GM23338 (cell line): ENCODE data around the gene ZNF214. TPM values are rescaled to one million over a fixed set of nuclear protein-coding genes. Genes with fewer than 3 reads are reported as not detected.
"Not testable (repeated sequence)": the region's sequence is repeated elsewhere in the genome, so short reads cannot be mapped to it uniquely, and the experiment has no call there.

ENCODE experiments used
- ATAC-seq: fragments of 200-7000 bp; cut with Tn5 transposase; 3 replicates; pipeline ENCODE4 v1.9.1; 2020
- DNase-seq: peaks from one replicate; pipeline ENCODE4 v3.0.0-alpha.2; 2015; ENCODE audit warnings: low spot score
- H2AFZ ChIP-seq: fragments of 200-600 bp; sonication (generic); 2 replicates; pipeline ENCODE4 v1.8.0; 2016; ENCODE audit warnings: antibody characterized with exemption, mild to moderate bottlenecking, moderate library complexity
- H3F3A ChIP-seq: fragments of 200-600 bp; sonication (generic); replicated peaks from 2 replicates; pipeline ENCODE4 v1.8.0; 2017; ENCODE audit warnings: antibody characterized with exemption, mixed run types, low read depth
- H3K27ac ChIP-seq: fragments of 200-600 bp; sonication (generic); 2 replicates; pipeline ENCODE4 v1.6.1; 2016; ENCODE audit warnings: low read depth
- H3K27me3 ChIP-seq: fragments of 200-600 bp; sonication (generic); 2 replicates; pipeline ENCODE4 v1.8.0; 2016; ENCODE audit warnings: mild to moderate bottlenecking, mixed run types, moderate library complexity; ENCODE audit not compliant: insufficient read depth
- H3K36me3 ChIP-seq: fragments of 200-600 bp; sonication (generic); 2 replicates; pipeline ENCODE4 v1.8.0; 2016; ENCODE audit warnings: mild to moderate bottlenecking; ENCODE audit not compliant: insufficient read depth
- H3K4me1 ChIP-seq: fragments of 200-600 bp; sonication (generic); 2 replicates; pipeline ENCODE4 v1.8.0; 2016; ENCODE audit warnings: mild to moderate bottlenecking, moderate library complexity; ENCODE audit not compliant: insufficient read depth
- H3K4me2 ChIP-seq: fragments of 200-600 bp; sonication (generic); 2 replicates; pipeline ENCODE4 v1.7.1; 2017; ENCODE audit warnings: mixed run types
- H3K4me3 ChIP-seq: fragments of 200-600 bp; sonication (generic); 2 replicates; pipeline ENCODE4 v1.6.1; 2016; ENCODE audit warnings: mixed run types
- H3K79me2 ChIP-seq: fragments of 200-600 bp; sonication (generic); replicated peaks from 2 replicates; pipeline ENCODE4 v1.8.0; 2017; ENCODE audit warnings: mild to moderate bottlenecking; ENCODE audit not compliant: insufficient read depth
- H3K9me2 ChIP-seq: fragments of 200-600 bp; sonication (generic); 2 replicates; pipeline ENCODE4 v1.8.0; 2017; ENCODE audit not compliant: insufficient read depth
- H4K20me1 ChIP-seq: fragments of 200-600 bp; sonication (generic); replicated peaks from 2 replicates; pipeline ENCODE4 v1.8.0; 2017; ENCODE audit warnings: mild to moderate bottlenecking; ENCODE audit not compliant: insufficient read depth
- H3K27ac Mint-ChIP-seq: 2 replicates; pipeline ENCODE4 v1.8.0; 2020; ENCODE audit warnings: inconsistent platforms, mild to moderate bottlenecking, moderate library complexity, mixed read lengths
- H3K27me3 Mint-ChIP-seq: 3 replicates; pipeline ENCODE4 v1.8.0; 2022; ENCODE audit warnings: low read depth, mild to moderate bottlenecking, moderate library complexity, mixed read lengths, inconsistent platforms; ENCODE audit not compliant: insufficient read depth, poor library complexity
- H3K36me3 Mint-ChIP-seq: 3 replicates; pipeline ENCODE4 v1.8.0; 2021; ENCODE audit warnings: low read depth, mild to moderate bottlenecking, inconsistent platforms, moderate library complexity, mixed read lengths
- H3K4me1 Mint-ChIP-seq: 3 replicates; pipeline ENCODE4 v1.8.0; 2020; ENCODE audit warnings: mild to moderate bottlenecking, inconsistent platforms, mixed read lengths
- H3K4me3 Mint-ChIP-seq: 3 replicates; pipeline ENCODE4 v1.8.0; 2021; ENCODE audit warnings: moderate library complexity, mild to moderate bottlenecking, inconsistent platforms, mixed read lengths
- H3K9me3 Mint-ChIP-seq: 3 replicates; pipeline ENCODE4 v1.8.0; 2020; ENCODE audit warnings: moderate library complexity, mild to moderate bottlenecking, inconsistent platforms, mixed read lengths
- polyA plus RNA-seq: library from polyadenylated mRNA; unstranded; fragments of >200 nt; fragmentation: Nextera tagmentation; extraction: Ambion mirVana; gene quantifications from 2 replicates; pipeline ENCODE4 v1.2.1, GENCODE V29; 2016
- total RNA-seq: library from RNA; depleted of rRNA; stranded (reverse); fragments of >200 nt; shearing (Covaris generic); gene quantifications from 2 replicates; pipeline ENCODE4 v1.2.3, GENCODE V29; 2014; rRNA removed
- TF ChIP-seq, protein P1 (sequence below): fragments of 250-450 bp; sonication (Bioruptor Pico); IDR thresholded peaks from 2 replicates; pipeline ENCODE4 v1.5.0; 2020; ENCODE audit warnings: mild to moderate bottlenecking, moderate library complexity

The ZNF214 gene
- total and polyA plus RNA-seq, 2 experiments from 2014 or later = 2.4 to 4.3 TPM

DNA sequence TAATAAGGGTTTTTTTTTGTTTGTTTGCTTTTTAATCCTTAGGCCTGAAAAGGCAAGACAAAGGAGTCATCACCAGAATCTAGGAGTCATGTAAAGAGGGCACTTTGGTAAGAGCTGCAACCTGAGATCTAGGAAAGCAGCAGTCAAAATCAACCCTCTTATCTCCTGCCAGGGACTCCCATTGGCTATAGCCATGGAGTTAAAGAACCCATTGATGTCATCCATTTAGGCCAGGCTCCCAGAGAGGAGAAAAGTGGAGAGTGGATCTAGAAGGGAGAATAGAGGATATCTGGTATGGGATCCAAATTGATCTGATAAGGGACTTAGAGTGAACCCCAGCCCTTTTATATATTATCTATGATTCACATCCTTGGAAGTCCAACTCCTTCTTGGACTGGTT lies 58.0 kb downstream of the ZNF214 start (continued):
- TF ChIP-seq, protein P1, sequence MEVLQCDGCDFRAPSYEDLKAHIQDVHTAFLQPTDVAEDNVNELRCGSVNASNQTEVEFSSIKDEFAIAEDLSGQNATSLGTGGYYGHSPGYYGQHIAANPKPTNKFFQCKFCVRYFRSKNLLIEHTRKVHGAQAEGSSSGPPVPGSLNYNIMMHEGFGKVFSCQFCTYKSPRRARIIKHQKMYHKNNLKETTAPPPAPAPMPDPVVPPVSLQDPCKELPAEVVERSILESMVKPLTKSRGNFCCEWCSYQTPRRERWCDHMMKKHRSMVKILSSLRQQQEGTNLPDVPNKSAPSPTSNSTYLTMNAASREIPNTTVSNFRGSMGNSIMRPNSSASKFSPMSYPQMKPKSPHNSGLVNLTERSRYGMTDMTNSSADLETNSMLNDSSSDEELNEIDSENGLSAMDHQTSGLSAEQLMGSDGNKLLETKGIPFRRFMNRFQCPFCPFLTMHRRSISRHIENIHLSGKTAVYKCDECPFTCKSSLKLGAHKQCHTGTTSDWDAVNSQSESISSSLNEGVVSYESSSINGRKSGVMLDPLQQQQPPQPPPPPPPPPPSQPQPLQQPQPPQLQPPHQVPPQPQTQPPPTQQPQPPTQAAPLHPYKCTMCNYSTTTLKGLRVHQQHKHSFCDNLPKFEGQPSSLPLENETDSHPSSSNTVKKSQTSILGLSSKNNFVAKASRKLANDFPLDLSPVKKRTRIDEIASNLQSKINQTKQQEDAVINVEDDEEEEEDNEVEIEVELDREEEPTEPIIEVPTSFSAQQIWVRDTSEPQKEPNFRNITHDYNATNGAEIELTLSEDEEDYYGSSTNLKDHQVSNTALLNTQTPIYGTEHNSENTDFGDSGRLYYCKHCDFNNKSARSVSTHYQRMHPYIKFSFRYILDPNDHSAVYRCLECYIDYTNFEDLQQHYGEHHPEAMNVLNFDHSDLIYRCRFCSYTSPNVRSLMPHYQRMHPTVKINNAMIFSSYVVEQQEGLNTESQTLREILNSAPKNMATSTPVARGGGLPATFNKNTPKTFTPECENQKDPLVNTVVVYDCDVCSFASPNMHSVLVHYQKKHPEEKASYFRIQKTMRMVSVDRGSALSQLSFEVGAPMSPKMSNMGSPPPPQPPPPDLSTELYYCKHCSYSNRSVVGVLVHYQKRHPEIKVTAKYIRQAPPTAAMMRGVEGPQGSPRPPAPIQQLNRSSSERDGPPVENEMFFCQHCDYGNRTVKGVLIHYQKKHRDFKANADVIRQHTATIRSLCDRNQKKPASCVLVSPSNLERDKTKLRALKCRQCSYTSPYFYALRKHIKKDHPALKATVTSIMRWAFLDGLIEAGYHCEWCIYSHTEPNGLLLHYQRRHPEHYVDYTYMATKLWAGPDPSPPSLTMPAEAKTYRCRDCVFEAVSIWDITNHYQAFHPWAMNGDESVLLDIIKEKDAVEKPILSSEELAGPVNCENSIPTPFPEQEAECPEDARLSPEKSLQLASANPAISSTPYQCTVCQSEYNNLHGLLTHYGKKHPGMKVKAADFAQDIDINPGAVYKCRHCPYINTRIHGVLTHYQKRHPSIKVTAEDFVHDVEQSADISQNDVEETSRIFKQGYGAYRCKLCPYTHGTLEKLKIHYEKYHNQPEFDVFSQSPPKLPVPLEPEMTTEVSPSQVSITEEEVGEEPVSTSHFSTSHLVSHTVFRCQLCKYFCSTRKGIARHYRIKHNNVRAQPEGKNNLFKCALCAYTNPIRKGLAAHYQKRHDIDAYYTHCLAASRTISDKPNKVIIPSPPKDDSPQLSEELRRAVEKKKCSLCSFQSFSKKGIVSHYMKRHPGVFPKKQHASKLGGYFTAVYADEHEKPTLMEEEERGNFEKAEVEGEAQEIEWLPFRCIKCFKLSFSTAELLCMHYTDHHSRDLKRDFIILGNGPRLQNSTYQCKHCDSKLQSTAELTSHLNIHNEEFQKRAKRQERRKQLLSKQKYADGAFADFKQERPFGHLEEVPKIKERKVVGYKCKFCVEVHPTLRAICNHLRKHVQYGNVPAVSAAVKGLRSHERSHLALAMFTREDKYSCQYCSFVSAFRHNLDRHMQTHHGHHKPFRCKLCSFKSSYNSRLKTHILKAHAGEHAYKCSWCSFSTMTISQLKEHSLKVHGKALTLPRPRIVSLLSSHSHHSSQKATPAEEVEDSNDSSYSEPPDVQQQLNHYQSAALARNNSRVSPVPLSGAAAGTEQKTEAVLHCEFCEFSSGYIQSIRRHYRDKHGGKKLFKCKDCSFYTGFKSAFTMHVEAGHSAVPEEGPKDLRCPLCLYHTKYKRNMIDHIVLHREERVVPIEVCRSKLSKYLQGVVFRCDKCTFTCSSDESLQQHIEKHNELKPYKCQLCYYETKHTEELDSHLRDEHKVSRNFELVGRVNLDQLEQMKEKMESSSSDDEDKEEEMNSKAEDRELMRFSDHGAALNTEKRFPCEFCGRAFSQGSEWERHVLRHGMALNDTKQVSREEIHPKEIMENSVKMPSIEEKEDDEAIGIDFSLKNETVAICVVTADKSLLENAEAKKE (CRISPR knock-in tag) = no peak

DNA sequence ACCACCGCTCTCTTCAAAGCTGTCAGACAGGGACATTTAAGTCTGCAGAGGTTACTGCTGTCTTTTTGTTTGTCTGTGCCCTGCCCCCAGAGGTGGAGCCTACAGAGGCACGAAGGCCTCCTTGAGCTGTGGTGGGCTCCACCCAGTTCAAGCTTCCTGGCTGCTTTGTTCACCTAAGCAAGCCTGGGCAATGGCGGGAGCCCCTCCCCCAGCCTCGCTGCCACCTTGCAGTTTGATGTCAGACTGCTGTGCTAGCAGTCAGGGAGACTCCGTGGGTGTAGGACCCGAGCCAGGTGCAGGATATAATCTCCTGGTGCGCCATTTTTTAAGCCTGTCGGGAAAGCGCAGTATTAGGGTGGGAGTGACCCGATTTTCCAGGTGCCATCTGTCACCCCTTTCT lies 65.9 kb downstream of the ZNF214 start:
- H3K4me1 Mint-ChIP-seq, DNase-seq, H4K20me1 ChIP-seq, H3F3A ChIP-seq, H3K79me2 ChIP-seq, H3K27me3 ChIP-seq, H3K4me2 ChIP-seq, H3K27ac Mint-ChIP-seq, H2AFZ ChIP-seq, H3K9me2 ChIP-seq, H3K4me1 ChIP-seq, H3K4me3 Mint-ChIP-seq, H3K4me3 ChIP-seq, ATAC-seq, H3K27ac ChIP-seq, H3K27me3 Mint-ChIP-seq: not testable (repeated sequence)
- peaks cover 55% of the 10 kb centered on the region for H3K36me3 Mint-ChIP-seq
- H3K36me3 ChIP-seq = peaks cover 11% of the 10 kb centered on the region; the same call in 1 of the 2 replicates
- H3K9me3 Mint-ChIP-seq = peaks cover 21% of the 10 kb centered on the region

Other genes starting within 250 kb of the ZNF214 start
- gene OR2AG2, start 248.4 kb downstream of the ZNF214 start, total RNA-seq = 0.31 and 0.45 TPM in 2 replicates
- 0.11 and 0.26 TPM in 2 replicates for gene OR2AG2, start 248.4 kb downstream of the ZNF214 start, polyA plus RNA-seq
- gene OR2AG1, start 237.3 kb downstream of the ZNF214 start, total RNA-seq = 0.04 TPM in 1 of 2 replicates, not detected in the other
- gene OR2AG1, start 237.3 kb downstream of the ZNF214 start, polyA plus RNA-seq = 0.07 and 0.16 TPM in 2 replicates
- 0.97 and 1.7 TPM in 2 replicates for gene OR6A2, start 220.7 kb downstream of the ZNF214 start, total RNA-seq
- 0.06 and 0.07 TPM in 2 replicates for gene OR6A2, start 220.7 kb downstream of the ZNF214 start, polyA plus RNA-seq
- gene OR10A5, start 174.7 kb downstream of the ZNF214 start, total RNA-seq = not detected in 2 replicates
- 0.37 TPM in 1 of 2 replicates, not detected in the other for gene OR10A5, start 174.7 kb downstream of the ZNF214 start, polyA plus RNA-seq
- not detected in 2 replicates for gene OR10A2, start 157.3 kb downstream of the ZNF214 start, total RNA-seq
- 0.14 and 0.27 TPM in 2 replicates for gene OR10A2, start 157.3 kb downstream of the ZNF214 start, polyA plus RNA-seq
- not detected in 2 replicates for gene OR10A4, start 143.7 kb downstream of the ZNF214 start, total RNA-seq
- gene OR10A4, start 143.7 kb downstream of the ZNF214 start, polyA plus RNA-seq = 0.21 TPM in 1 of 2 replicates, not detected in the other
- 0.24 and 1.3 TPM in 2 replicates for gene OR2D2, start 127.8 kb downstream of the ZNF214 start, total RNA-seq
- gene OR2D2, start 127.8 kb downstream of the ZNF214 start, polyA plus RNA-seq = 0.24 TPM in 1 of 2 replicates, not detected in the other
- not detected in 2 replicates for gene OR2D3, start 99.3 kb downstream of the ZNF214 start, total RNA-seq
- gene OR2D3, start 99.3 kb downstream of the ZNF214 start, polyA plus RNA-seq = 0.21 and 0.65 TPM in 2 replicates
- 18.8 and 20.8 TPM in 2 replicates for gene ZNF215, start 93.9 kb downstream of the ZNF214 start, total RNA-seq
- gene ZNF215, start 93.9 kb downstream of the ZNF214 start, polyA plus RNA-seq = 17.3 and 17.6 TPM in 2 replicates
- gene NLRP14, start 133 bp upstream of the ZNF214 start, total RNA-seq = 0.10 TPM in 1 of 2 replicates, not detected in the other
- gene NLRP14, start 133 bp upstream of the ZNF214 start, polyA plus RNA-seq = 0.14 TPM in 1 of 2 replicates, not detected in the other
- gene RBMXL2, start 68.7 kb upstream of the ZNF214 start, total RNA-seq = 0.17 TPM in 1 of 2 replicates, not detected in the other
- not detected in 2 replicates for gene RBMXL2, start 68.7 kb upstream of the ZNF214 start, polyA plus RNA-seq
- gene SYT9, start 231.6 kb upstream of the ZNF214 start, total RNA-seq = 2.4 and 2.7 TPM in 2 replicates
- gene SYT9, start 231.6 kb upstream of the ZNF214 start, polyA plus RNA-seq = 0.70 and 0.91 TPM in 2 replicates